Spleen (tissue), 11 donors: ENCODE data around the gene ERGIC1. TPM values are rescaled to one million over a fixed set of nuclear protein-coding genes. Genes with fewer than 3 reads are reported as not detected.
"Not testable (repeated sequence)": the region's sequence is repeated elsewhere in the genome, so short reads cannot be mapped to it uniquely, and the experiment has no call there.

Experiments
- DNase-seq: peaks from one replicate; pipeline ENCODE4 v3.0.0-alpha.2; 2020
- H3K27ac ChIP-seq, 8 donors: fragments of 200-600 bp; sonication (generic) in 7 of 8; 1 replicate in 4 of 8; 2 replicates in 4 of 8; pipeline versions ENCODE4 v1.5.0 to v1.8.0; 2016 to 2021; ENCODE audit warnings: inconsistent platforms in 4 of 8, mild to moderate bottlenecking in 4 of 8, moderate library complexity in 1 of 8
- H3K27me3 ChIP-seq, 7 donors: fragments of 200-600 bp; sonication (generic) in 6 of 7; replicated peaks in 1 of 7; 1 replicate in 4 of 7; 2 replicates in 3 of 7; pipeline versions ENCODE4 v1.5.0 to v1.8.0; 2016 to 2021; ENCODE audit warnings: inconsistent platforms in 3 of 7, mild to moderate bottlenecking in 1 of 7
- H3K36me3 ChIP-seq, 6 donors: fragments of 200-600 bp; sonication (generic) in 5 of 6; 1 replicate in 4 of 6; 2 replicates in 2 of 6; pipeline versions ENCODE4 v1.5.0 to v1.8.0; 2016 to 2021; ENCODE audit warnings: inconsistent platforms in 2 of 6
- H3K4me1 ChIP-seq, 6 donors: fragments of 200-600 bp; sonication (generic) in 5 of 6; 1 replicate in 3 of 6; 2 replicates in 3 of 6; pipeline versions ENCODE4 v1.5.0 to v1.8.0; 2016 to 2021; ENCODE audit warnings: inconsistent platforms in 3 of 6
- H3K4me3 ChIP-seq, 8 donors: fragments of 200-600 bp; sonication (generic) in 7 of 8; 1 replicate in 4 of 8; 2 replicates in 4 of 8; pipeline versions ENCODE4 v1.5.0 to v1.8.0; 2016 to 2021; ENCODE audit warnings: inconsistent platforms in 4 of 8, mild to moderate bottlenecking in 4 of 8, moderate library complexity in 2 of 8
- H3K9me3 ChIP-seq, 8 donors: fragments of 200-600 bp; sonication (generic) in 7 of 8; 1 replicate in 4 of 8; 2 replicates in 4 of 8; pipeline versions ENCODE4 v1.5.0 to v1.8.0; 2016 to 2021; ENCODE audit warnings: inconsistent platforms in 4 of 8
- POLR2A ChIP-seq, 3 donors: fragments of 450-650 bp; IDR thresholded peaks; one replicate each; pipeline ENCODE4 v1.5.1; 2017; ENCODE audit warnings: antibody characterized with exemption in 3 of 3, mild to moderate bottlenecking in 1 of 3
- POLR2AphosphoS5 ChIP-seq, 3 donors: sonication (generic); formaldehyde crosslinking; IDR thresholded peaks; one replicate each; pipeline ENCODE4 v1.5.1; 2017; ENCODE audit warnings: antibody characterized with exemption in 3 of 3
- WGBS, 5 donors: extraction: QIAGEN DNeasy Blood & Tissue Kit in 3 of 5; methylation state at CpG; one replicate each; pipeline versions ENCODE4 v1.1.5 to v1.1.7; 2013 to 2018; 5-methylcytosine and 5-hydroxymethylcytosine counted together
- intact Hi-C: fragments of 100-400 bp; cut with DNase I; formaldehyde crosslinking; loops from one replicate; pipeline ENCODE4 v1.15.0; 2023; ENCODE audit warnings: low total_unique reads
- polyA plus RNA-seq, 3 donors: library from polyadenylated mRNA; stranded (reverse); fragments of 200-250 nt; gene quantifications; one replicate each; pipeline ENCODE4 v1.2.1, GENCODE V29; 2013
- total RNA-seq, 7 donors: library from RNA; depleted of rRNA in 3 of 7; stranded (reverse); fragments of >200 nt in 3 of 7; fragmentation: NEBNext Ultra II Directional in 4 of 7; extraction: Animal tissue kit (Norgen Biotek cat#: 25700) in 4 of 7; gene quantifications; one replicate each; pipeline versions ENCODE4 v1.1.0 to v1.2.1, GENCODE V29; 2016 to 2021
- TF ChIP-seq, protein P1 (sequence below), 11 experiments: fragments of 200-600 bp in 7 of 11; fragments of 450-650 bp in 4 of 11; sonication (generic) in 4 of 11; IDR thresholded peaks in 8 of 11; conservative IDR thresholded peaks in 3 of 11; 1 replicate in 7 of 11; 2 replicates in 4 of 11; pipeline versions ENCODE4 v1.4.0 to v1.8.0; 2016 to 2021; ENCODE audit warnings: antibody characterized with exemption in 11 of 11, inconsistent platforms in 4 of 11, mild to moderate bottlenecking in 1 of 11
- donor health status: healthy with polysubstance abuse.
- donor health status: DM: no; HTN: no; CAD: no; lungs with moderate emphysema.
- donor health status: DM: no; HTN: no; CAD: no.
- donor health status: Bipolar disorder and iron deficiency.
- donor health status: healthy.
- donor health status: DM: no; HTN: no; CAD: no.
- donor health status: DM: yes; HTN: yes; CAD: no.

Gene ERGIC1
- total and polyA plus RNA-seq, 10 donors: 36.9 to 166 (median 125) TPM

DNA sequence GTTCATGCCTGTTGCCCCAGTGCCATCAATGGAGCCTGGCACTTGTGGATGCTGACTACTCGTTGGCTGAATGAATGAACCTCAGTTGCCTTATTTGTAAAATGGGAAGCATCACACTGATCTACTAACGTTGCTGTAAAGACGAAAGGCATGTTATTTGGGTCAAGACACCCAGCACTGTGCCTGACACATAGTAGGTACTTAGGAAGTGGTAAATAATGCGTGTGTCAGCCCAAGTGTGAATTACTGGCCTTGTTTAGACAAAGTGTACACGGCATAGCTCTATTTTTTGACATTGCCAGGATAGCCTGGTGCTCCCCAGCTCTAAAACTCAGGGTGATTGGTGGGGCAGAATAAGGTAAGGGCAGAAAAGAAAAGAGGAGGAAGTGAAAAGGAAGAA, 27.4 kb downstream of the ERGIC1 start:
- DNase-seq: no peak
- Histone ChIP-seq H3K9me3 (no peaks in the 10 kb centered on the region), H3K27ac (peak overlapping the region; percentile 60 to 90 (median 79)), H3K4me1 (peaks cover 36 to 96% (median 62%) of the 10 kb centered on the region in 6 donors), H3K27me3 (no peaks in the 10 kb centered on the region), H3K4me3 (no peak overlapping the region), H3K36me3 (peaks cover 0 to 51% (median 0%) of the 10 kb centered on the region in 6 donors)
- 59 to 73% (median 69%) methylated on average over 5 of the region's 5 CpGs for WGBS, 5 donors
- intact Hi-C loops: no loop called here
- TF ChIP-seq POLR2A (IDR thresholded peaks at IDR 0.05): no peak
- no peak for TF ChIP-seq POLR2AphosphoS5 (IDR thresholded peaks at IDR 0.05)
- TF ChIP-seq, protein P1, sequence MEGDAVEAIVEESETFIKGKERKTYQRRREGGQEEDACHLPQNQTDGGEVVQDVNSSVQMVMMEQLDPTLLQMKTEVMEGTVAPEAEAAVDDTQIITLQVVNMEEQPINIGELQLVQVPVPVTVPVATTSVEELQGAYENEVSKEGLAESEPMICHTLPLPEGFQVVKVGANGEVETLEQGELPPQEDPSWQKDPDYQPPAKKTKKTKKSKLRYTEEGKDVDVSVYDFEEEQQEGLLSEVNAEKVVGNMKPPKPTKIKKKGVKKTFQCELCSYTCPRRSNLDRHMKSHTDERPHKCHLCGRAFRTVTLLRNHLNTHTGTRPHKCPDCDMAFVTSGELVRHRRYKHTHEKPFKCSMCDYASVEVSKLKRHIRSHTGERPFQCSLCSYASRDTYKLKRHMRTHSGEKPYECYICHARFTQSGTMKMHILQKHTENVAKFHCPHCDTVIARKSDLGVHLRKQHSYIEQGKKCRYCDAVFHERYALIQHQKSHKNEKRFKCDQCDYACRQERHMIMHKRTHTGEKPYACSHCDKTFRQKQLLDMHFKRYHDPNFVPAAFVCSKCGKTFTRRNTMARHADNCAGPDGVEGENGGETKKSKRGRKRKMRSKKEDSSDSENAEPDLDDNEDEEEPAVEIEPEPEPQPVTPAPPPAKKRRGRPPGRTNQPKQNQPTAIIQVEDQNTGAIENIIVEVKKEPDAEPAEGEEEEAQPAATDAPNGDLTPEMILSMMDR (IDR thresholded peaks at IDR 0.05 in 8 of 11, conservative IDR thresholded peaks at IDR 0.05 in 3 of 11): no peak

DNA sequence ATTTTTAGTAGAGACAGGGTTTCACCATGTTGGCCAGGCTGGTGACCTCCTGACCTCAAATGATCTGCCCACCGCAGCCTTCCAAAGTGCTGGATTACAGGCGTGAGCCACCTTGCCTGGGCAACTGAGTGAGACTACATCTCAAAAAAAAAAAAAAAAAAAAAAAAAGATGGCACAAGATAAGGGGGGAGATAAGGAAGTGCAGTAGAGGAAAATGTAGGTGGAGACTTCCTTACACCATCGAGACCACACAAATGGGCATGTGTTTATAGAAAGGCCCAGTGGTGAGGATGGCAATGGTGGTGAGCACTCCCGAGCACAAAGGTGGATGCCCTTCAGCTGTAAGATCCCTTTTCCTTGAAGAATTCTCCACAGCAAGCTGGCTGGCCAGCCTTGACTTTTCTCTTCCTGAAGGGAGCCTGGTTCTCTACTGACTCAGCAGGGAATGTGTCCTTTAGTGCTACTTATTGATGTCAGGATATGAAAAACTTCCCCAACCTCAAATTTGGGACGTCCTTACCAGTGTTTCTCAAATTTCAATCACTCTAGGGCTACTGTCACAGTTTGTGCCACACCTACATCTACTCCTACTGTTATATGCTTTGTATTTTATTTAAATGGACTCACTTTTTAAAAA, 28.2 kb downstream of the ERGIC1 start:
- H3K9me3 ChIP-seq: no peaks in the 10 kb centered on the region
- H3K27me3 ChIP-seq: no peaks in the 10 kb centered on the region
- peak overlapping the region in 7 of 8 donors; percentile 41 to 90 (median 82) for H3K27ac ChIP-seq
- TF ChIP-seq, protein P1 (IDR thresholded peaks at IDR 0.05 in 8 of 11, conservative IDR thresholded peaks at IDR 0.05 in 3 of 11): no peak
- peak in 1 of 3 donors; percentile 22 for TF ChIP-seq POLR2AphosphoS5 (IDR thresholded peaks at IDR 0.05)
- TF ChIP-seq POLR2A (IDR thresholded peaks at IDR 0.05): no peak
- H3K4me3 ChIP-seq: no peak overlapping the region
- peaks cover 36 to 96% (median 64%) of the 10 kb centered on the region in 6 donors for H3K4me1 ChIP-seq
- WGBS, 5 donors: 45 to 64% (median 53%) methylated on average over 5 of the region's 5 CpGs
- intact Hi-C loops: no loop called here
- no peak for DNase-seq
- H3K36me3 ChIP-seq: peaks cover 0 to 47% (median 0%) of the 10 kb centered on the region in 6 donors

- WGBS, 5 donors: 75 to 91% (median 83%) methylated on average over 4 of the region's 4 CpGs
- H3K27me3 ChIP-seq, H3K9me3 ChIP-seq, H3K27ac ChIP-seq, DNase-seq, intact Hi-C loops, H3K4me3 ChIP-seq: not testable (repeated sequence)
- peaks cover 46 to 96% (median 65%) of the 10 kb centered on the region in 6 donors for H3K4me1 ChIP-seq
- H3K36me3 ChIP-seq: peaks cover 0 to 40% (median 0%) of the 10 kb centered on the region in 6 donors
These were observed 30.1 kb downstream of the ERGIC1 start for GRCh38 chr5:172864171-172864570.

- Histone ChIP-seq H3K36me3 (peaks cover 0 to 40% (median 0%) of the 10 kb centered on the region in 6 donors), H3K4me3 (no peak overlapping the region), H3K4me1 (peaks cover 46 to 96% (median 65%) of the 10 kb centered on the region in 6 donors), H3K27ac (peak overlapping the region in 1 of 8 donors; percentile 82), H3K9me3 (no peaks in the 10 kb centered on the region), H3K27me3 (no peaks in the 10 kb centered on the region)
- intact Hi-C loops: no loop called here
- TF ChIP-seq, protein P1 (IDR thresholded peaks at IDR 0.05 in 8 of 11, conservative IDR thresholded peaks at IDR 0.05 in 3 of 11): no peak
- TF ChIP-seq POLR2A (IDR thresholded peaks at IDR 0.05) (no peak), POLR2AphosphoS5 (IDR thresholded peaks at IDR 0.05) (no peak)
- DNase-seq: no peak
- WGBS, 5 donors: 82 to 92% (median 88%) methylated on average over 7 of the region's 7 CpGs
These were observed 30.7 kb downstream of the ERGIC1 start for GRCh38 chr5:172864747-172865146.
